Fibroblast of pulmonary artery (primary cell): ENCODE measurements around the gene CCDC8.

ENCODE experiments used
- DNase-seq: peaks from one replicate; pipeline ENCODE4 v3.0.0-alpha.2; 2010; ENCODE audit warnings: low read depth
- H3K4me3 ChIP-seq: replicated peaks from 2 replicates; pipeline ENCODE4 v1.5.1; 2011; ENCODE audit warnings: low read depth, mild to moderate bottlenecking, control low read depth, low read length, moderate library complexity
- TF ChIP-seq, protein P1 (sequence below): IDR thresholded peaks from 2 replicates; pipeline ENCODE4 v1.5.1; 2011; ENCODE audit warnings: mild to moderate bottlenecking, control low read depth, low read length, inconsistent platforms; ENCODE audit errors: missing control alignments

CCDC8 gene

DNA sequence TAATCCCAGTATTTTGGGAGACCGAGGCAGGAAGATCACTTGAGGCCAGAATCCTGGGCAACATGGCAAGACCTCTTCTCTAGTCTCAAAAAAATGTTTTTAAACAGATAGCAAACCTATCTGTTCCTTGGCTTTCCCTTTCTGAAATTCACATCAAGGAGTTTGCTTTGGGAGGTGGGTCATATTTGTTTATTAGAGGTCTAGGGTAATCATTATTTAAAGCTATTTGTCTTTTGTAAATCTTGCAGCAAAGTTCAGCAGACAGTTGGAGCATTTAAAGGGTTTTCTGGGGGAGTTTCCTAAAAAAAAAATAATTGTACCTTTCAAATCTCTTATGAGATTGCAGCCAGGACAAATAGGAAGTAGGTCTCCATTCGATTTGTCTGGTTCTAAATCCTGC, 49.0 kb downstream of the CCDC8 start:
- TF ChIP-seq, protein P1, sequence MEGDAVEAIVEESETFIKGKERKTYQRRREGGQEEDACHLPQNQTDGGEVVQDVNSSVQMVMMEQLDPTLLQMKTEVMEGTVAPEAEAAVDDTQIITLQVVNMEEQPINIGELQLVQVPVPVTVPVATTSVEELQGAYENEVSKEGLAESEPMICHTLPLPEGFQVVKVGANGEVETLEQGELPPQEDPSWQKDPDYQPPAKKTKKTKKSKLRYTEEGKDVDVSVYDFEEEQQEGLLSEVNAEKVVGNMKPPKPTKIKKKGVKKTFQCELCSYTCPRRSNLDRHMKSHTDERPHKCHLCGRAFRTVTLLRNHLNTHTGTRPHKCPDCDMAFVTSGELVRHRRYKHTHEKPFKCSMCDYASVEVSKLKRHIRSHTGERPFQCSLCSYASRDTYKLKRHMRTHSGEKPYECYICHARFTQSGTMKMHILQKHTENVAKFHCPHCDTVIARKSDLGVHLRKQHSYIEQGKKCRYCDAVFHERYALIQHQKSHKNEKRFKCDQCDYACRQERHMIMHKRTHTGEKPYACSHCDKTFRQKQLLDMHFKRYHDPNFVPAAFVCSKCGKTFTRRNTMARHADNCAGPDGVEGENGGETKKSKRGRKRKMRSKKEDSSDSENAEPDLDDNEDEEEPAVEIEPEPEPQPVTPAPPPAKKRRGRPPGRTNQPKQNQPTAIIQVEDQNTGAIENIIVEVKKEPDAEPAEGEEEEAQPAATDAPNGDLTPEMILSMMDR: no peak
- no peak for DNase-seq
- no peak overlapping the region for H3K4me3 ChIP-seq

DNA sequence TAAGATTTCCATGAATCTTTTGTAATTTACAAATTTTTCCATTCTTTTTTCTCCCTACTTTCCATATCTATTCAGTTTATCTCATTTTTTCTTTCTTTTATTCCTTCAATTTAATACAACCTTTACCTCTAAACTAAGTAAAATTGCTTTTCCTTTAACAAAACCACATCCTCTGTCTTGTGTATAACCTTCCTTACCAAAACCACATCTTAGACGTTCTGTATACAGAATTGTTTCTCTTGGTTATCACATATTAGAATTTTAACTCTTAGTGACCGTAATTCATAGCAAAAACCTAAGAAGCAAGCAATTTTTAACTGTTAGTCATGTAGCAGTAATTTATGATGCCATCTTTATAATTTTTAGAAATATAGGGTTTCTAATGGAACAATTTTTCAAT, 51.4 kb downstream of the CCDC8 start:
- H3K4me3 ChIP-seq: no peak overlapping the region
- TF ChIP-seq, protein P1: no peak

More for the DNA sequence above, 51.4 kb downstream of the CCDC8 start:
- DNase-seq: no peak
